ENCODE measurements around the gene KIF26A.

KIF26A gene

DNA sequence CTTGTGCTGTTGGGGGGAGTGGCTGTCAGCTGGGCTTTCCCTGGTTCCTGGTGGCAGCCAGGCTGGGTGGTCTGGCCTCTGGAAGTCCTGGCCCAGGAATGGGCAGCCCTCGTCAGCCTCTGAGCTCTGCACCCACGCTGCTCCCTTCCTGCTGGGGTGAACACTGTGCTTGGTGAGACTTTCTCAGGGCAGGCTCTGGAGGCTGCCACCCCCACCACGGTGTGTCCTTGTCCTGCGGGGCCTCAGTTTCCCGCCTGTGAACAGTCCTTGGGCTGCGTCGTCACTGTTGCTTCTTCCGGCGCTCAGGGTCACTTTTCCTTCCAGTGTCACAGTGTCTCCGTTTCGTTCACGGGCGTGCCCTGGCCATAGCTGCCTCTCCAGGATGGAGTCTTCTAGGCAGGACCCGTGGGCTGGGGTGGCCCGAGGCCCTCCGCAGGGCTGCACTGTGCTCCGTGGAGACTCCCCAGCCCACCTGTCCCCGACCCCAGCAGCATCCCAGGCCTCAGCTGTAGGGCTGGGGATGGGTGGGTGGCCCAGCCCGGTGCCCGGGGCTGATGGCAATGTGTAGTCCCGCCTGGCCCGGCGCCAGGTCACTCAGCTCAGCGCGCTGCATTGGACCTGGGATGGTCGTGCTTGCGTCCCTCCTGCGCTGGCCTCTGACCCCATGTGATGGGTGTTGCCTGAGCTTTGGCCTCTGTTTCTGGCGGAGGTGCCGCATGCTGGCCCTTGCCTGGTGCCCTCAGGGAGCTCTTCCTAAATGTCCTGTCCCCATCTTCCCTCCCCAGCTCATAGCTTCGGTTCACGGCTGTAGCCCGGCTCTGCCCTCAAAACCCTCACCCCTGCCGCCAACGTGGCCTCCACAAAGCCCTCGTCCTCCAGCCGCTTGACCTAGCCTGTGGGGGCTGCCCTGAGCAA is 6.8 kb downstream of the KIF26A start:
- POLR2A ChIA-PET, result no interaction called here
- no peak for DNase-seq (ENCODE audit: extremely low spot score)
- no peak for TF ChIP-seq SUZ12 (IDR thresholded peaks at IDR 0.05)
- TF ChIP-seq FOXM1 (IDR thresholded peaks at IDR 0.05; ENCODE audit: borderline replicate concordance), result no peak
- TF ChIP-seq SP1 (IDR thresholded peaks at IDR 0.05), result no peak
- no peak for TF ChIP-seq TARDBP (IDR thresholded peaks at IDR 0.05)
- TF ChIP-seq, protein P1, sequence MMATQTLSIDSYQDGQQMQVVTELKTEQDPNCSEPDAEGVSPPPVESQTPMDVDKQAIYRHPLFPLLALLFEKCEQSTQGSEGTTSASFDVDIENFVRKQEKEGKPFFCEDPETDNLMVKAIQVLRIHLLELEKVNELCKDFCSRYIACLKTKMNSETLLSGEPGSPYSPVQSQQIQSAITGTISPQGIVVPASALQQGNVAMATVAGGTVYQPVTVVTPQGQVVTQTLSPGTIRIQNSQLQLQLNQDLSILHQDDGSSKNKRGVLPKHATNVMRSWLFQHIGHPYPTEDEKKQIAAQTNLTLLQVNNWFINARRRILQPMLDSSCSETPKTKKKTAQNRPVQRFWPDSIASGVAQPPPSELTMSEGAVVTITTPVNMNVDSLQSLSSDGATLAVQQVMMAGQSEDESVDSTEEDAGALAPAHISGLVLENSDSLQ (IDR thresholded peaks at IDR 0.05), result no peak
- TF ChIP-seq LEF1 (IDR thresholded peaks at IDR 0.05; ENCODE audit: borderline replicate concordance), result no peak
- no peak for TF ChIP-seq FOXA1 (IDR thresholded peaks at IDR 0.05)
- no peak for TF ChIP-seq ZNF384 (IDR thresholded peaks at IDR 0.05)
- TF ChIP-seq CTBP1 (IDR thresholded peaks at IDR 0.05; ENCODE audit: borderline replicate concordance), result no peak
- TF ChIP-seq ARNT (IDR thresholded peaks at IDR 0.05), result no peak
- no peak for TF ChIP-seq FOXK2 (IDR thresholded peaks at IDR 0.05)
- TF ChIP-seq ELF4 (IDR thresholded peaks at IDR 0.05), result no peak
- no peak for TF ChIP-seq HDGF (IDR thresholded peaks at IDR 0.05; ENCODE audit: borderline replicate concordance)
- TF ChIP-seq L3MBTL2 (conservative IDR thresholded peaks at IDR 0.05), result no peak
- CTCF ChIA-PET, result no interaction called here

DNA sequence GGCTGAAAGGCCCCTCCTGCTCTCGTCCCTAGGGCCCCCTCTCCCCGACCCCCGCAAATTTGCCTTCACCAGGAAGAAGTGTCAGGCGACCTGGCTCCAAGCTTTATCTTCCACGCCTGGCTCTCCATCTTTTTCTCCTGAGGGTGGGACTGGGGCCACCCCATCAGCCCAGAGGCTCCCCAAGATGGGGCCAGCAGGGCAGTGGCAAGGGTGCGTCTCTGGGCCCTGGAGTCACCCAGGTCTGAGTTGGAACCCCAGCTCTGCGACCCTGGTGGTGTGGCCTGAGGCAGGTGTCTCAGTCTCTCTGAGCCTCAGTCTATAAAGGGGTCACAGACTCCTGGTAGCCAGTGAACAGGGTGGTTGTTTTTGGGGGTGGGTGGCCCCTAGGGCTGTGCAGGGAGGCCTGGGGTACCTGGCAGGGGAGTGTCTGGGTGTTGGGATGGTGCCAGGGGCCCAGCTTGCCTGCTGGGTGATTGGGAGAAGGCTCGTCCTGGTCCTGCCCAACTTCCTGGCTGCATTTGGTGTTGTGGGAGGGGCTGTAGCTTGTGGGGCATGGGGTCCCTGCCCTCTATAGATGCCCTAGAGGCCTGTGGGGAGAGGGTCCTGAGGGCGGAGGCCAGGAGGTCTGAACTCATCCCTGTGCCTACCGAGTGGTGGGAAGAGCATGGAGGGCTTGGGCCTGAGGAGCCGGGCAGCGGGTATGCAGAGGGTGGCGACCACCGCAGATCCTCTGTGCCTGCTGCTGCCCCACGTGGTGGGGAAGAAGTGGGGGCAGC is 7.6 kb downstream of the KIF26A start:
- ChIA-PET POLR2A (no interaction called here), CTCF (no interaction called here)
- no peak for DNase-seq (ENCODE audit: extremely low spot score)
- TF ChIP-seq LEF1 (IDR thresholded peaks at IDR 0.05; ENCODE audit: borderline replicate concordance), result no peak
- TF ChIP-seq SP1 (IDR thresholded peaks at IDR 0.05), result no peak
- TF ChIP-seq FOXM1 (IDR thresholded peaks at IDR 0.05; ENCODE audit: borderline replicate concordance), result no peak
- TF ChIP-seq TARDBP (IDR thresholded peaks at IDR 0.05), result no peak
- no peak for TF ChIP-seq BHLHE40 (IDR thresholded peaks at IDR 0.05; ENCODE audit: borderline replicate concordance)
- no peak for TF ChIP-seq SUZ12 (IDR thresholded peaks at IDR 0.05)
- TF ChIP-seq L3MBTL2 (conservative IDR thresholded peaks at IDR 0.05), result no peak
- no peak for TF ChIP-seq ARNT (IDR thresholded peaks at IDR 0.05)
- TF ChIP-seq FOXK2 (IDR thresholded peaks at IDR 0.05), result no peak
- TF ChIP-seq ELF4 (IDR thresholded peaks at IDR 0.05), result no peak
- TF ChIP-seq, protein P1 (IDR thresholded peaks at IDR 0.05), result no peak
- TF ChIP-seq CTBP1 (IDR thresholded peaks at IDR 0.05; ENCODE audit: borderline replicate concordance), result no peak

DNA sequence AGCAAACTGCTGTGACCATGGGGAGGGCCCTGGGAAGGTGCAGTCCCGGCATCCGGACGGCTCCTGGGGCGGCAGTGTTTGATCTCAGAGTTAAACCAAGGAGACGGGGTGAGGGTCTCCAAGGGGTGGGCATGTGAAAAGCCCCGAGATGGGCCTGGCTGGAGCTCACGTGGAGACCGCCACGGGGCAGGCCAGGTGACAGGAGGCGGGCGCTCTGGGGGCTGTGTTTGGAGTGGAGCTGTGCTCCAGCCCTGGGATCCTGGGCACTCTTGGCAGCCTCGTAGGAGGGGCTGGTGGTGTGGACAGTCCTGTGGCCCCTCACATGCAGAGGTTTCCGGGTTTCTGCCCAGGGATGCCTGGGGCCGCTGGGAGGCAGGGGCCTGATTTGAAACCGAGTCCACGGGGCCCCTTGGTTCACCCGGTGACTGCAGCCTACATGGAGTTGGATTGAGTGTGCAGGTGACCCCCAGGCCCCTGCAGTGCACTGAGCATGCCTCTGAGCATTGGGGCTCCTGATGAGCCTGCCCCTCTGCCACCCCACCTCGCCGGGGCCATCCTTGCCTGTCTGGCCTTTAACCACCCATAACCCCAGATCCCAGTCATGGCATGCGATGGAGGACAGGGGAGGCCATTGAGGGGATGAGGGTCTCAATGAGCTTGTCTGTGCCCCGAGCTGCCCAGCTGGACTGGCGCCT is 8.4 kb downstream of the KIF26A start:
- POLR2A ChIA-PET, result no interaction called here
- CTCF ChIA-PET, result no interaction called here
- TF ChIP-seq, protein P1 (IDR thresholded peaks at IDR 0.05), result no peak
- TF ChIP-seq L3MBTL2 (conservative IDR thresholded peaks at IDR 0.05) (no peak), ZNF384 (IDR thresholded peaks at IDR 0.05) (no peak), FOXA1 (IDR thresholded peaks at IDR 0.05) (no peak), SUZ12 (IDR thresholded peaks at IDR 0.05) (no peak), HDGF (IDR thresholded peaks at IDR 0.05; ENCODE audit: borderline replicate concordance) (no peak), FOXM1 (IDR thresholded peaks at IDR 0.05; ENCODE audit: borderline replicate concordance) (no peak), TARDBP (IDR thresholded peaks at IDR 0.05) (no peak), ELF4 (IDR thresholded peaks at IDR 0.05) (no peak), LEF1 (IDR thresholded peaks at IDR 0.05; ENCODE audit: borderline replicate concordance) (no peak), BHLHE40 (IDR thresholded peaks at IDR 0.05; ENCODE audit: borderline replicate concordance) (no peak), NFRKB (IDR thresholded peaks at IDR 0.05) (no peak), CTBP1 (IDR thresholded peaks at IDR 0.05; ENCODE audit: borderline replicate concordance) (no peak)
- DNase-seq (ENCODE audit: extremely low spot score), result no peak

DNA sequence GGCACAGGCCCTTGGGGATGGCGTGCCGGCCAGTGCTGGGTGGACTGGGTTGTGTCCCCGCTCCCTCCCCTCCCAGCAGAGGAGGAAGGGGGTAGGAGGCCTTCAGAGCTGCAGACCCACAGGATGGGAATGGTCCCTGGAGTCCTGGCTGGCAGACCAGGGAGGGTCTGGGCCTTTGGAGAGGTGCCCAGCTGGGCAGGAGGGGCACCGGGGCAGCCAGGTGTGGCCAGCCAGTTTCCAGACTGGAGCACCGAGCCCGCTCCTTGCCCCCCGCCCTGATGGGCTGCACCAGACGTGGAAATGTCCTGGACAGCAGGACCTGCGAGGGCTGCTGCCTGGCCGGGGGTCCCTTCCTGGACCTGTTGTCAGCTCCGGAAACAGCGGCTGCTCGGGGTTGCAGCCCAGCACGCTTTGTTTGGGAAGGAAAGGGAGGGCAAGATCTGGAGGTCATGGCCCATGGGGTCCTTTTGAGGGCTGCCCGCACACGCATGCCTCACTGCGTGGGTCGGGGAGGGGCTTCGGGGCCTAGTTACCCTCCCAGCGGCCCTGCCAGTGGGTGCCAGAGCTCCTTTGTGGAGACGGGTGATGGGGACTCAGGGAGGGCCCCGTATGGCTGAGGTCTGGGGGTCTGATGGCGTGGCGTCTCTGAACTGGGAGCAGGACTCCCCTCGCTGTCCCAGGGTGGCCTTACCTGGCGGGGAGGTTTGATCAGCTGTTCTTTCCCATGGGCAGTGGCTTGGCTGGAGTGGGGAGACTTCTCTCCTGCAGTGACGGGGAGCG is 9.1 kb downstream of the KIF26A start:
- TF ChIP-seq NFRKB (IDR thresholded peaks at IDR 0.05) (no peak), ARNT (IDR thresholded peaks at IDR 0.05) (no peak), CTBP1 (IDR thresholded peaks at IDR 0.05; ENCODE audit: borderline replicate concordance) (no peak), LEF1 (IDR thresholded peaks at IDR 0.05; ENCODE audit: borderline replicate concordance) (no peak), FOXM1 (IDR thresholded peaks at IDR 0.05; ENCODE audit: borderline replicate concordance) (no peak), SP1 (IDR thresholded peaks at IDR 0.05) (no peak), FOXK2 (IDR thresholded peaks at IDR 0.05) (no peak), ZNF384 (IDR thresholded peaks at IDR 0.05) (no peak), FOXA1 (IDR thresholded peaks at IDR 0.05) (no peak), SUZ12 (IDR thresholded peaks at IDR 0.05) (no peak), ELF4 (IDR thresholded peaks at IDR 0.05) (no peak), L3MBTL2 (conservative IDR thresholded peaks at IDR 0.05) (no peak)
- TF ChIP-seq, protein P1 (IDR thresholded peaks at IDR 0.05), result no peak
- POLR2A ChIA-PET, result no interaction called here
- DNase-seq (ENCODE audit: extremely low spot score), result no peak
- CTCF ChIA-PET, result no interaction called here

Data from HEK293T (cell line).